GM18517 (cell line): ENCODE measurements around the gene ARL6IP6.

Experiments used
- ATAC-seq: cut with Tn5 transposase; IDR thresholded peaks from one replicate; pipeline ENCODE4 v1.9.1; 2021; ENCODE audit warnings: mild to moderate bottlenecking, moderate library complexity; ENCODE audit not compliant: unreplicated experiment

Gene ARL6IP6

DNA sequence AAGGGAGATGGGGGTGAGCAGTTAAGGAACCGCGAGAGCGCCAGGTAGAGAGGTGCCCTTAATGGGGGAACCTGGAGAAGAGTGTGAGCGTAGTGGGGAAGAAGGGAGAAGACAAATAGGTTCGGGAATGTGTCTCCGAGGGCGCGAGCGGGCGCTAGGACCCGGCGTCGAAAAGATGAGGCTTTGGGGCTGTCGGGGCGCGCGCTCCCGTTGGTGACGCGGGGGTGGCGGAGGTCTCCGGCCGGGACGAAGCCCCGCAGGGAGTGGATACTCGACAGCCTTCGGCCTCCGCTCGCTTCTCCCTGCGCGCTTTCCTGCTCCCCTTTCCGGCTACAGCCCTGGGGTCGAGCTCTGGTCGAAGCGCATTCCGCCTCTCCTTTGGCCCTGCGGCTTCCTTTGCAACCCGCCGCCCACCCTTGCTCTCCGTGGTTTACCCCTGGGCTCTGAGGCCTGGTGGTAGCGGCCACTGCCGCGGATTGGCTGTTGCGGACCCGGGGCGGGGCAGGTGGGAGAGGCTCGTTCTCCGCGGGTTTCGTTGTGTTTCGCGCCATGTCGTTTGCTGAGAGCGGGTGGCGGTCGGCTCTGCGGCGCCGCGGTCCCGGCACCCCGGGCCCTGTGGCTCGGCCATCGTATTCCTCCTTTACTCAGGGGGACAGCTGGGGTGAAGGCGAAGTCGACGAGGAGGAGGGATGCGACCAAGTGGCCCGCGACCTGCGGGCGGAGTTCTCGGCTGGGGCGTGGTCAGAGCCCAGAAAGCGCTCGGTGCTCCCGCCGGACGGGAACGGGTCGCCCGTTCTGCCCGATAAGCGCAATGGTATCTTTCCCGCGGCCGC is at the start of gene ARL6IP6:
Gene ARL6IP6, plus strand, starts transcription at position 545 of the 833 bp plus-strand sequence. Its CDS starts 5 bp downstream, at position 550.
- ATAC-seq, result peak; percentile 71

DNA sequence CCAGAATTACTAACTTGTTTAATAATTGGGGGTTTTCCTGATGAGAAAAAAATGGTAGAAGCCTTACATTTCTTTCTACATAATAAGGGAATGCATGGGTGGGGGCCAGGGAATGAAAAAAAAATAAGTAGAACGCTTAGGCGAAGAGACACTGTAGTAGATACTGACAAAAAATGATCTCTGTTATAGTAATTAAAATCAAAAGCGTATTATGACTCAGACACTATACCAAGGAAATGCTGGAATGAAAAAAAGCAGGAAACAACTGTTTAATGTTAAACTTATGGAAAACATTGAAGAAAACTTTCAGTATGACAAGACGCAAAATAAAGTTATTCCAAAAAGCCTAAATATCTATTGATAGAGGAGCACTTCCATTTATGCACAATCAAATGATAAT is 44.1 kb upstream of the ARL6IP6 start:
- no peak for ATAC-seq

DNA sequence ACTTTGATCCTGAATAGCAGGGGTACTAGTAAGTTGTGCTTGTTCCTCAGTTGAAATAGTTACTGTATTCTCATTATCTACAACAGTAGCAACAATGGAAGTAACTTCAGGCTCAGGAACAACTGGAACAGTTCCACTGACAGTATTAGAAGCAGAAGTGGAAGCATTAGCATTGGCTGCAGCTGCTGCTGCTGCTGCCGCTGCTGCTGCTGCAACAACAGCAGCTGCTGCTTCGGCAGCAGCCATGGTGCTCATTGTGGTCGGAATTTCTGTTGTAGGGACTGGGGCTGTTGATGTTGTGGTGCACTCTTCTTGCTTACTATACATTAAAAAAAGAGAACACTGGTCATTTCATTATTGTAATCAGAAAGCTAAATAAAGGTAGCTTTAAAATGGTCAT is 42.0 kb upstream of the ARL6IP6 start:
- ATAC-seq, result no peak

DNA sequence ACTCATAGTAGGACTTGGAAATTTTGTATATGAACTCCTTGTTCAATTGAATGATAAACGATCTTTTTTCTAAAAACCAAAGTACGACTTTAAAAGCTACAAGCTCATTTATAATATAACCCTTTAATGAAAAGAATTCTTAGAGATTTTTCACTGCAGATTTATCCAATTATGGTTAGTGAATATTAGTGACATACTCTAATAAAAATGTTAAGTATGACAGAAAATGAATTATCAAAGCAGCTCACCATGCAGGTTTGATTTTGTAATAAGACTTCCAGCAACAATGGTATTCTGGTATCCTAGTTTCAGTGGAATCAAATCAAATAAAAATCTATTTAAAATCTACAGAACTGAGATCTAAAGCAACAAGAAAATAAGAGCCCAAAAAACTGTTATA is 39.6 kb upstream of the ARL6IP6 start:
- no peak for ATAC-seq

DNA sequence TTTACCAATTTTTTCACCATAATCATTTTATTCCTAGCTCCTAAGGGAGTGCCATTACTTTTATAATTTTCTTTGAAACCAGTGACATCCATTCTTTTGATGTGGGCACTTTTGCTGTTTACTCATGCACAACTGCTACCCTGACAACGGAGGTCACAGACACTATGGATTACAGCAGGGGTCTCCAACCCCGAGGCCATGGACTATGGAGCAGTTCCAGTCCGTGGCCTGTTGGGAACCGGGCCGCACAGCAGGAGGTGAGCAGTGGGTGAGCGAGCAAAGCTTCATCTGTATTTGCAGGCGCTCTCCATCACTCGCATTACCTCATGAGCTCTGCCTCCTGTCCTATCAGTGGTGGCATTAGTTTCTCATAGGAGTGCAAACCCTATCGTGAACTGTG is 35.8 kb upstream of the ARL6IP6 start:
- no peak for ATAC-seq

DNA sequence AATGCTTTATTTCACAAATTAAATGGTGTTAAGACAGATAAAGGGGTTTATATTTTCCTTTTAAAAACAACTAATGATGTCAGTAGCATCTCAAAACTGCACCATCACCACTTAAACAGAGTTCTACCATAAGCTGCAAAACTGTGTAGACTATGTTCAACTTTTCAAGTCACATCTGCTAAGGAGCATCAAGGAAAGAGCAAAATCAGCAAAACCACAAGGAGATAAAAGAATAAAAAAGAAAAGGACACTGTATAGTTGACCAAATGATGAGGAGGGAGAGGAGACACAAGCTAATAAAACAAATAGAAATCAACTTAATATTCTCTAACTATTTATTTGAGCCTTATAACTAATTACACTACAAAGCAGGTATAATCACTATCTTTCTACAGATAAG is 35.0 kb upstream of the ARL6IP6 start:
- no peak for ATAC-seq

DNA sequence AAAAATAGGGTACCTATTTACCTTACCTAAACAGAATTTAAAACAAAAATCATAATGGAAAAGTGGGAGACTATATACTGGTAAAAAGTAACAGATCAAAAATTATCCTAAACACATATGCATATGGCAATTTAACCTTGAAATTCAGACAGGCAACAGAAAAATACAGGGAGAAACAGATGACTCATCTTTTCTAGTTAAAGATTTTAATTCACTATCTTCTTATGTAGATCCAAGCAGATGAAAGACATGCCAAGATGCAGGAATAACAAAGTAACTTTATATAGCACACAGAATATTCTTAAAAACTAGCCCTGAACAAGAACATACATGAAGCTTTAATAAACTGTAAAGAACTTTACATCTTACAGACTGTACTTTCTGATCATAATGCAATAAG is 32.1 kb upstream of the ARL6IP6 start:
- no peak for ATAC-seq

DNA sequence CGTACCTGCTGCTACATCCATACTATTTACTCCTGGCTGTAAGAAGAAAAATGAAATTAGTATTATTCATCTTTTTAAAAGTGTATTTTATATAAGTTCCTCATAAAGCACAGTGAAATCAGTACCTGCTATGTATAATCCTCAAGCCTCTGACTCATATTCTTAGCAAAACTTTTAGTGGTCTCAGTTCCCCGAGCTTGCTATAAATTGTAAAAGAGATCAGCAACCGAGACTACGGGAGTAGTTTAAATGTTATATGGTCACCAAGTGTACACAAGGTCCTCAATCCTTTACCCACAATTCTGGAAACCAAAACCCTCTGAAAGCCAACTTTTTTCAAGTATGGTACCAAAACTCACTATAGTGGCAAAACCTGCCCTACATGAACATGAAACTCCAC is 25.4 kb upstream of the ARL6IP6 start:
- peak; percentile 79 for ATAC-seq

DNA sequence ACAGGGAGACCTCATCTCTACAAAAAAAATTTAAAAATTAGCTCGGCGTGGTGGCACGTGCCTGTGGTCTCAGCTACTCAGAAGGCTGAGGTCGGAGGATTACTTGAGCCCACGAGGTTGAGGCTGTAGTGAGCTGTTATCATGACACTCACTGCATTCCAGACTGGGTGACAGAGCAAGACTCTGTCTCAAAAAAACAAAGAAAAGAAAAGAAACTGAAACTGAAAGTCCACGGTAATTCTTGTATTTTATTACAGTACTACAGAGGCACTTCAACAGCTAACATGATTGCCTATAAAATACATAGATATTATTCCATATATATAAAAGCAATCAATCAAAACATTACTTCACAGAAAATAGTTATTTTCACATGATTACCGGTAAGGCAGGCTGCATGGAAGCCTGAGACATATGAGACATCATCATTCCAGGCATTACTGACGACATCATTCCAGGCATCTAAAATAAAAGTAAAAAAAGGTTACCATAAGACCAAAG is 24.2 kb upstream of the ARL6IP6 start:
- peak; percentile 67 for ATAC-seq

DNA sequence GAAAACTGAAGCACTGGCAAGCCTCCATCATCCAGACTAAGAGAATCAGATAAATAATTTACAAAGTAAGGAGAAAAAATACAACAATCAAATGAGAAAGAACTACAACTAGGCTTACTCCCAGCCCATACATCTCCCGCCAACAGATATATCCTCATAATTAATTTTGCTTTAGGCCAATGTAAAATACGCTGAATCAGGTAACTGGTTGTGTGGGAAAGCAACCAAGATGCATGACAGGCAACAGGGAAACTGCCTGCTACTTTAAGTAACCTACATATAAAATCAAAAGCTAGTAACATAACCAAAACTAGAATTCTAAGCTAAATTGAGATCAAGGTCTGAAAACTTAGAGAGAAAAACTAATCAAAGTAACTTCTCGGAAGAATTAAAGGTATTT is 22.7 kb upstream of the ARL6IP6 start:
- ATAC-seq, result no peak

DNA sequence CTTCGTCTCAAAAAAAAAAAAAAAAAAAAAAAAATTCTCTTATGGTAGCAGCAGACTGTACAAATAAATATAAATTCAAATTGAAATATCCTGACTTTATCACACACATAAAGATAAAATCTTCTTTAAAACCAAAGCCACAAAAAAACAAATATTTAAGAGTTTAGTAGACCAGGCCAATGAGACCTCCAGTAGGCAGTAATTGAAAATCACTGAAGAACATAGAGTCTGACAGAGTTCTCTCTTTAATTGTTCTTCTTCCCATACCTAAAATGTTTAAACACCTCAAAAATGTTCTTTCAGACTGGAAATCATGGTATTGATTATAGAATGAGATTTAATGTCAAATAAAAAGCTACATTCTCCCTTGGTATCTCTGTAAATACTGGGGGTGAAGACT is 21.9 kb upstream of the ARL6IP6 start:
- ATAC-seq, result no peak

DNA sequence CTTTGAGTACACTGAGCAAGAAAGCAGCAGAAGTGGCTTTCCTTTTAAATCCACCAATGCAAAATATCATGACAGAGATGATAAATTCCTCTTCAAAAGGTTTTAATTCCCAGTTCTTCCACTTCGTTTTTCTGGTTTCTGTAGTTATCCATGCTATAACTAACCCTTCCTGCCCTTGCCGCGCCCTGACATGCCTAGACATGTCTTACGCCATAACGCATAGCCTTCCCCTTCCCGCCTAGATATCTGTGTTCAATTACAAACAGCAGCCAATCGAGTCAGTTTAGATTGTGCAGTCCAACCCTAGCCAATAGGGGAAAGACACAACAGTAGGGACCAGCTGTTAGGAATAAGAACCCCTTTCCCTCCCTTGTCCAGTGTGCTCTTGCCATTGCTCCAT is 17.2 kb upstream of the ARL6IP6 start:
- no peak for ATAC-seq

DNA sequence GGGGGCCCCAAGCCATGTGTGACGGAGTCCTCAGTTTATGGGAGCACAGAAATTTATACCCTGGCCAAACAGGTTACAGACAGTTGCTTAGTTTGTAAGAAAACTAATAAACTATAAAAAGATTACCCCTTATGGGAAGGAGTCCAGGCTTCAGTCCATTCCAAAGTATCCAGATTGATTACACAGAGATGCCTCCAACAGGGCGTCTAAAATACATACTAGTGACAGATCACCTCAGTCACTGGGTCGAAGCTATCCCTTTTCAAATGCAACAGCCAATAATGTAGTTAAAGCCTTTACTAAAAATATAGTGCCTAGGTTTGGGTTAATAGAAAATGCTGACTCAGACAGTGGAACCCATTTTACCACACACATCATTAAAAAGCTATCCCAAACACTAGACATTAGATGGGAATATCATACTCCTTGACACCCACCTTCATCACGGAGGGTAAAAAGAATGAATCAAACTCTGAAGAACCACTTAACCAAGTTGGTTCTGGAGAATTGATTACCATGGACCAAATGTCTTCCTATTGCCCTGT is 11.9 kb upstream of the ARL6IP6 start:
- no peak for ATAC-seq

DNA sequence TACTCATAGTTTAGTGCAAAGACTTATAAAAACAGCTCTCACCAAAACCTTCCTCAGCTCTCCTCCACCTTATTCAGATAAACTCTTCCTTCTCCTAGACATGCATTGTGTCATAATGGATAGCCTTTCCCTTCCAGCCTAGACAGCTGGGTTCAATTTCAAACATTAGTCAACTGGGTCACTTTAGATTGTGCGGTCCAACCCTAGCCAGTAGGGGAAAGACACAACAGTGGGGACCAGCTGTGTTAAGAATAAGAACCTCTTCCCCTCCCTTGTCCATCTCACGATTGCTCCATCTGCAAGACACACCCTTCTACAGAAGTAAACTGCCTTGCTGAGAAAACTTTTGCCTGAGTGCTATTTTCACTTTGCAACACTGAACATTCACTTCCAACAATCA is 9.7 kb upstream of the ARL6IP6 start:
- no peak for ATAC-seq

DNA sequence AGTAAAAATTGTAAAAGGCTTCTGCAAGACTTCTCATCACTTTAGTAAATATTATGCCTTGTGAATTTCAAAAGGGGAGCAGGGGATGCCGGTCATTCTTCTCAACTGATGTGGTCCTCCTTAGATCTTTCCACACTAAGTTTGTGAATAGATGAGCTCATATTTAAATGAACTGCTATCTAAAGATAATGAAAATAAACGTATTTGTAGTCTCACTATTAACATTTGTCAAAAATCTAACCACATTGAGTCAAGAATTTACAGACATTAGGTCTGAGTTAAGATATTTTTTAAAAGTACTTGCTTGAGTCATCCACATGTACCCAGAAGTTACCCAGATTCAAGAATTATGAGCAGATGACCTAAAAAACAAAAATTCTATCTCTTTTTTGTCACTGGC is 7.7 kb upstream of the ARL6IP6 start:
- no peak for ATAC-seq

DNA sequence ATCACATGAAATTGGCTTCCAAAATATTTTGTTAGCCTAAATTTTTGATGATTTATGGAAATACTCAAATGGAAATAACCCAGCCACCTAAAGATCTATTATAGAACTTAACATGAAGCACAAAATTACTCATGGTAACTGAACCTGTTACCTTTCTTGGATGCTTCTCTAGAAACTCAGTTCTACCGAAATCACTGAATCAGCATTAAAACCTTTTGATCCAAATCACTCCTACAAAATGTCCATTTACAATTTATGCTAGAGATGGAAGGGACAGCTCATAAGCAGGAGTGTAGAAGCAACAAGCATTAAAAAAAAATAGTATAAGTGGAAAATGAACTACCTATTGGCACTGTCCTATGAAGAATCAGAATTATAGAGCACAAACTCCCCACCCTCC is 3.3 kb upstream of the ARL6IP6 start:
- no peak for ATAC-seq

DNA sequence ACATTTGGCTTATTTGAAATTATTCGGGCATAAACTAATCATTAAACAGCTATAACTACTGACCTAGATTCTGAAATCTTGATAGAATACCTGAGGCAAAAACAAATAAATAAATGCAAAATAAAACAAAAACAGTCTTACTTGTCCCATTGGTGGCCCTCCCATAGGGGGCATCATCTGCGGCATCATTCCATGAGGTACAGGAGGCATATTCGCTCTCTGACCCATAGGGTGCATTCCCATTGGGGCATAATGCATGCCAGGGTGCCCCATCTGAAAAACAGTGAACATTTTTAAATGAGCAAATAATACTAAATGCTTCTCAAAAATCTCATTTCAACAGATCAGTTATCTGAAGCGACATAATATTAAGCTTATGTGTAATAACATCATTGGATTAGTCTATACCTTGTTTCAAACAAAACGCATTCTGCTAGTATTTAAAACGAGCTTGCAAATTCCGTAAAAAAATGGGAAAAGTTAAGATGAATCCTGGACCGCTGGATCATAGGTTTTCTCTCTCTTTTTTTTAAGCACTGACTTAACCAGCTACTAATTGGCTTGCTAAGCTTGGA is 2.5 kb upstream of the ARL6IP6 start:
- no peak for ATAC-seq

DNA sequence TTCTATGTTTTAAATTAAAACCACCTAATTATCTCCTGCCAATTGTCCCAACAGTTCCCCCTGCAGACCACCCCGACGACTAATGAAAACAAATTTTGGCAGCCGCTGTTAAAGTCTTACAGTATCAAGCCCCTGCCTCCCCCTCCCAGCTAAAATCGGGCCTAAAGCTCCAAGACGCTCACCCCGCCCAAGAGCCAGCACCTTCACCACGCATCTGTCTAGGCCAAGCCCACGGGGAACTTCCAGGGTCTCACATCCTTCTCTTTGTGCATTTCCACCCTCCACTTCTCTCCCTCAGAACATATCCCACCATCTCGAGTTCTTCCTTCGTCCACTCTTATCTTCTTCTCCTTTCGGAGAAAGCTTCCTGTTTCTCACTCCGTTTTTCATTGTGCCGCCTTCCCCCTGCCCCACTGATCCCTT is 1.6 kb upstream of the ARL6IP6 start:
- peak; percentile 9 for ATAC-seq

DNA sequence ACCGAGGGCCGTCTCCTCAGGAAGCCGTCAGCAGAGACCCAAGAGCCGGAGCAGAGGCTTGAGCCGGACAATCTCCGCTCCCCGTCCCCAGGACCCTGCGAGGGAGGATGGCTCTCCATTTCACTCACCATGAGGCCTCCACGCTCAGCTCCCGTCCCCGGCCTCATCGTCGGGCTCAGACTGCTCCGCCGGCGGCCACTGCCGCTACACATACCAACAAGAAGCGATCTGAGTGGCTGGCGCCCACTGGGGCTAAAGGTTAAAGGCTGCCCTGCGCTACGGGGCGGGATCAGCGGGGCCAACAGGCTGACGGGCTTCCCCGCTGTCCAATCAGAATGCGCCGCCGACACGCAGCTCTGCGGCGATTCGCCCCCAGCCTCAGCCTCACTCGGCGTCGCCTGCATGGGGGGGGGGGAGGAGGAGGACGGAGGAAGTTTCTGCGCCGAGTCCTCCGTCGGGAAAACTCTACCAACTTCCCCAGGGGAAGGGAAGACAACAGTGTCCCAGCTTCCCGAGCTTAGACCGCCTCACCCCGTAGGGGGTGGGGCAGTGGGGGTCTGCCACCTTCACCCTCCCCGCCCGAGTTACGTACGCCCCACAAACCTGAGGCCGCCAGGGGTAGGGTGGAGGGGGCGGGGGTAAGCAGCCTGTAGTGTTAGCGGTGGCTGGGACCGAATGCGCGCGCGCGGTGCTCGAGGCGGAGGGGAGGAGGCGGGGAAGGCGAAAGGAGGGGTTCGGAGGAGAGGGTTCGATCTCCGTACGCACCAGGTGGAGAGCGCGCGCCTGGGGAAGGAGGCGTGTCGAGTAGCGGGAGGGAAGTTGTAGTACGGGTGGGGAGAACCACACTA is 968 bp upstream of the ARL6IP6 start, which contains the start of gene PRPF40A:
Gene PRPF40A, minus strand, starts transcription at position 234 of the 848 bp plus-strand sequence. Its CDS starts 22 bp downstream, at position 212.
- ATAC-seq, result peak; percentile 71

DNA sequence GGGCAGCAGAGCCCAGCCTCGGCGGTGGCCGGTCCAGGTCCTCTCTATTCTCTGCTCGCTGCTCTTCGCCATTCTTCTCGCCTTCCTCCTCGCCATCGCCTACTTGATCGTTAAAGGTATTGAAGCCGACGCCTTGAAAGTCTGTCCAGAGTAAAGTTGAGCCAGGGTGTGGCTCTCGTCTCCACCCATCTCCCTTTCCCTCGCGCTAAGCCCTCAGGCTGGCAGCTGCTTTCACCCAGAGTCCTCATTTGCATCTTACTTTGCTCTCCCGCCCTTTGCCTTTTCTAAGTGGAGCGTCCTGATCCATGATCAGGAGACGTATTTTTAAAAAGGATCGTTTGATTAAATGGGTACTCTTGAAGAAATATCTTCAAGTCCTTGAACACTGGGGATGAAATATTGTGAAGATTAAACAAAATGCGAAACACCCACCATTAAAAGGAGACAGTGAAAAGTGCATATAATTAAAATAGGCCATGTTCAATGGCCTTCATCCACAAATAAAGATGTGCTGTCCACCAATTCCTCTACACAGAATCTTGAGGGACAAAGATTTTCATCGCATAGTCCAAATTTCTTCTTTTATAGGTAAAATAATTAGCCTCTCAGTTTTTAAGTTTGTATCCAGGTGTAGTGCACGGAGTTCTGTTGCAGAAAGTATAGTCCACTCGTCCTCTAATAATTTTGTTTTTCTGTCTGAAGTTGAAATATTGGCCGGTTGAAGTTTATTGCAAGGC is 657 bp downstream of the ARL6IP6 start:
- peak; percentile 39 for ATAC-seq
